Transverse colon (tissue), 4 donors: ENCODE measurements around the gene CHST3. TPM values are rescaled to one million over a fixed set of nuclear protein-coding genes. Genes with fewer than 3 reads are reported as not detected.
A peak's percentile ranks its signal among the peaks of the same experiment; 100 is the strongest.

Experiments used
- DNase-seq: peaks from one replicate; pipeline ENCODE4 v3.0.0-alpha.2; 2019
- H3K27ac ChIP-seq, 4 donors: fragments of 200-600 bp; sonication (generic); 2 replicates each; pipeline ENCODE4 v1.5.1; 2016 to 2018; ENCODE audit warnings: inconsistent platforms in 4 of 4
- H3K27me3 ChIP-seq: fragments of 200-600 bp; sonication (generic); 2 replicates; pipeline ENCODE4 v1.5.1; 2017; ENCODE audit warnings: inconsistent platforms
- H3K36me3 ChIP-seq, 4 donors: fragments of 200-600 bp; sonication (generic); 2 replicates each; pipeline ENCODE4 v1.5.1; 2017 to 2019; ENCODE audit warnings: inconsistent platforms in 4 of 4
- H3K4me1 ChIP-seq, 4 donors: fragments of 200-600 bp; sonication (generic); 2 replicates each; pipeline ENCODE4 v1.5.1; 2017 to 2020; ENCODE audit warnings: inconsistent platforms in 4 of 4
- H3K4me3 ChIP-seq, 4 donors: fragments of 200-600 bp; sonication (generic); 1 replicate in 1 of 4; 2 replicates in 3 of 4; pipeline versions ENCODE4 v1.5.1 to v1.6.1; 2017 to 2019; ENCODE audit warnings: inconsistent platforms in 4 of 4
- H3K9me3 ChIP-seq, 2 donors: fragments of 200-600 bp; sonication (generic); 2 replicates each; pipeline ENCODE4 v1.5.1; 2017 to 2019; ENCODE audit warnings: inconsistent platforms in 2 of 2
- EP300 ChIP-seq: sonication (generic); formaldehyde crosslinking; IDR thresholded peaks from one replicate; pipeline ENCODE4 v1.6.1; 2017; ENCODE audit warnings: antibody characterized with exemption, low read depth
- POLR2A ChIP-seq: fragments of 450-650 bp; IDR thresholded peaks from one replicate; pipeline ENCODE4 v1.6.1; 2016; ENCODE audit warnings: antibody characterized with exemption, mild to moderate bottlenecking, moderate library complexity
- POLR2AphosphoS5 ChIP-seq, 3 donors: sonication (generic); formaldehyde crosslinking; IDR thresholded peaks; one replicate each; pipeline ENCODE4 v1.6.1; 2016; ENCODE audit warnings: antibody characterized with exemption in 3 of 3
- WGBS, 2 donors: methylation state at CpG; one replicate each; pipeline ENCODE4 v1.1.5; 2018; ENCODE audit warnings: low coverage in 1 of 2; 5-methylcytosine and 5-hydroxymethylcytosine counted together
- in situ Hi-C, 4 donors: fragments of 200-750 bp; cut with MboI; loops; one replicate each; pipeline versions ENCODE4 v1.15.0 to v1.15.1; 2017; ENCODE audit warnings: low sequenced_read_pairs in 3 of 4, low pct_ligation_motif_present in 1 of 4, low pct_unique_long_range_greater_than_20kb in 1 of 4
- intact Hi-C: fragments of 100-400 bp; cut with DNase I; formaldehyde crosslinking; loops from one replicate; pipeline ENCODE4 v1.15.1; 2023; ENCODE audit warnings: low total_unique reads
- total RNA-seq, 4 donors: library from RNA; depleted of rRNA; stranded (reverse); fragments of >200 nt; gene quantifications; one replicate each; pipeline ENCODE4 v1.1.0, GENCODE V29; 2016
- TF ChIP-seq, protein P1 (sequence below), 5 experiments: fragments of 200-600 bp in 3 of 5; fragments of 450-650 bp in 2 of 5; sonication (generic) in 3 of 5; IDR thresholded peaks; 1 replicate in 2 of 5; 2 replicates in 3 of 5; pipeline ENCODE4 v1.5.1; 2016 to 2017; ENCODE audit warnings: antibody characterized with exemption in 5 of 5, inconsistent platforms in 3 of 5, mild to moderate bottlenecking in 2 of 5, moderate library complexity in 1 of 5

CHST3 gene
- total RNA-seq, 4 donors from 2014 or later = 1.6 to 10.5 (median 3.9) TPM

DNA sequence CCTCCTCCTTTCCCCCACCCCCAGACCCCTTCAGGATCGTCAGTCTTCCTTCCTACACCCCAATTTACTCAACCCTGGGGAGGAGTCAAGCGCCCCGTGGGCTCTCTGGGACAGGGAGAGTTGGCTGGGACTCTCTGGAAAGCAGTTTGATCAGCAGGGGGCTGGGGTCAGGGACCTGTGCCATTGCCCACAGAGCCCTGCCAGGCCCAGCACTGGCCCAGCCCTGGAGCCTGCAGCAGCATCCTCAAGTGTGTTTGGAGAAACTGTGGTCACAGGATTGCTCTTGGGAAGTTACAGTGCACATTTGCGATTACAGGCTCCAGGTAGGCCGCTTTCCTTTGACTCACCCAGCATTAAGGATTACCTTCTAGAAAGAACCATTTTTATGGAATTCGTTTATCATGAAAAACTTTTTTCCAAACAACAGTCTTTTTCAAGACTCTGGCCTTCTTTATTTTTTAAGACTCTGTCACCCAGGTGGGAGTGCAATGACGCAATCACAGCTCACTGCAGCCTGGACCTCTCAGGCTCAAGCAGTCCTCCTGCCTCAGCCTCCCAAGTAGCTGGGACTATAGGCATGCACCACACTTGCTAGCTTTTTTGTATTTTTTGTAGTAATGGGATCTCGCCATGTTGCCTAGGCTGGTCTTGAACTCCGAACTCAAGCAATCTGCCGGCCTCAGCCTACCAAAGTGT lies 50.7 kb downstream of the CHST3 start:
- in situ Hi-C loops = no loop called here
- Histone ChIP-seq H3K27me3 (no peaks in the 10 kb centered on the region), H3K36me3 (no peaks in the 10 kb centered on the region), H3K4me3 (no peak overlapping the region), H3K9me3 (no peaks in the 10 kb centered on the region), H3K27ac (peak overlapping the region in 2 of 4 donors; percentile 52 to 59), H3K4me1 (peaks cover 10 to 34% (median 21%) of the 10 kb centered on the region in 4 donors)
- DNase-seq = no peak
- 86 to 87% methylated on average over 5 to 10 of the region's 10 CpGs for WGBS, 2 donors
- intact Hi-C loops = no loop called here
- TF ChIP-seq, protein P1, sequence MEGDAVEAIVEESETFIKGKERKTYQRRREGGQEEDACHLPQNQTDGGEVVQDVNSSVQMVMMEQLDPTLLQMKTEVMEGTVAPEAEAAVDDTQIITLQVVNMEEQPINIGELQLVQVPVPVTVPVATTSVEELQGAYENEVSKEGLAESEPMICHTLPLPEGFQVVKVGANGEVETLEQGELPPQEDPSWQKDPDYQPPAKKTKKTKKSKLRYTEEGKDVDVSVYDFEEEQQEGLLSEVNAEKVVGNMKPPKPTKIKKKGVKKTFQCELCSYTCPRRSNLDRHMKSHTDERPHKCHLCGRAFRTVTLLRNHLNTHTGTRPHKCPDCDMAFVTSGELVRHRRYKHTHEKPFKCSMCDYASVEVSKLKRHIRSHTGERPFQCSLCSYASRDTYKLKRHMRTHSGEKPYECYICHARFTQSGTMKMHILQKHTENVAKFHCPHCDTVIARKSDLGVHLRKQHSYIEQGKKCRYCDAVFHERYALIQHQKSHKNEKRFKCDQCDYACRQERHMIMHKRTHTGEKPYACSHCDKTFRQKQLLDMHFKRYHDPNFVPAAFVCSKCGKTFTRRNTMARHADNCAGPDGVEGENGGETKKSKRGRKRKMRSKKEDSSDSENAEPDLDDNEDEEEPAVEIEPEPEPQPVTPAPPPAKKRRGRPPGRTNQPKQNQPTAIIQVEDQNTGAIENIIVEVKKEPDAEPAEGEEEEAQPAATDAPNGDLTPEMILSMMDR (IDR thresholded peaks at IDR 0.05) = no peak
- no peak for TF ChIP-seq EP300
- TF ChIP-seq POLR2AphosphoS5 (IDR thresholded peaks at IDR 0.05) = no peak
- no peak for TF ChIP-seq POLR2A

DNA sequence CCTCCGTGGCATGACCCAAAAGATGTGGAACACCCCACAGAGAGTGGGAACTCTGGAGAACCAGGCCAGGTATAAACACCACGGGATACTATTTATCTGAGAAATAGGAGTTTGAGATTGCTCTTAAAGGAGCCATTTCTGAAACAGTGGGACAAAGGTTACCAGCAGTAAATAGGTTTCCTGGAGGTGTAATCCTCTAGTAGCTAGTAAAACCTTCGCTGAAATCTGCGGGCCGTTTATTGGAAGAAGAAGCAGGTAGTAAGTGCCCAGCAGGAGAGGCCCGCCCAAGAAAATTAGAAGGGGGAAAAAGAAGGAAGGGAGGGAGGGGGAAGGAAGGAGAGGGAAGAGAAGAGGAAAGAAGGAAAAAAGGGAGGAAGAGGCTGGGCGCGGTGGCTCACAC lies 51.6 kb downstream of the CHST3 start:
- WGBS, 2 donors = 57 to 100% methylated on average over 2 to 8 of the region's 8 CpGs
- no peak for TF ChIP-seq POLR2A
- TF ChIP-seq EP300 = no peak
- TF ChIP-seq, protein P1 (IDR thresholded peaks at IDR 0.05) = no peak
- no peak for TF ChIP-seq POLR2AphosphoS5 (IDR thresholded peaks at IDR 0.05)
- Histone ChIP-seq H3K4me1 (peaks cover 1 to 25% (median 15%) of the 10 kb centered on the region in 4 donors), H3K27me3 (no peaks in the 10 kb centered on the region), H3K4me3 (no peak overlapping the region), H3K36me3 (no peaks in the 10 kb centered on the region), H3K27ac (peak overlapping the region in 3 of 4 donors; percentile 19 to 59 (median 25)), H3K9me3 (no peaks in the 10 kb centered on the region)
- in situ Hi-C loops = no loop called here
- intact Hi-C loops = no loop called here
- DNase-seq = peak; percentile 47

GRCh38 chr10:72016608-72017300 lies 52.6 kb downstream of the CHST3 start:
- 75% methylated on average over 12 of the region's 13 CpGs; no CpG with 5 or more reads in 1 of the 2 donors for WGBS, 2 donors
- no peak for DNase-seq
- intact Hi-C loops = no loop called here
- Histone ChIP-seq H3K27ac (peak overlapping the region in 3 of 4 donors; percentile 19 to 29 (median 24)), H3K9me3 (no peaks in the 10 kb centered on the region), H3K4me3 (no peak overlapping the region), H3K36me3 (no peaks in the 10 kb centered on the region), H3K4me1 (peaks cover 0 to 33% (median 16%) of the 10 kb centered on the region in 4 donors), H3K27me3 (no peaks in the 10 kb centered on the region)
- TF ChIP-seq EP300 = no peak
- no peak for TF ChIP-seq POLR2A
- TF ChIP-seq, protein P1 (IDR thresholded peaks at IDR 0.05) = no peak
- no peak for TF ChIP-seq POLR2AphosphoS5 (IDR thresholded peaks at IDR 0.05)
- in situ Hi-C loops = no loop called here

GRCh38 chr10:72019085-72019876 lies 55.1 kb downstream of the CHST3 start:
- Histone ChIP-seq H3K36me3 (no peaks in the 10 kb centered on the region), H3K9me3 (no peaks in the 10 kb centered on the region), H3K4me1 (peaks cover 0 to 37% (median 17%) of the 10 kb centered on the region in 4 donors), H3K27me3 (no peaks in the 10 kb centered on the region), H3K4me3 (no peak overlapping the region), H3K27ac (no peak overlapping the region)
- no peak for TF ChIP-seq POLR2A
- TF ChIP-seq, protein P1 (IDR thresholded peaks at IDR 0.05) = no peak
- TF ChIP-seq POLR2AphosphoS5 (IDR thresholded peaks at IDR 0.05) = no peak
- no peak for TF ChIP-seq EP300
- in situ Hi-C loops = no loop called here
- WGBS, 2 donors = 87 to 100% methylated on average over 4 to 11 of the region's 11 CpGs
- no peak for DNase-seq
- intact Hi-C loops = no loop called here
